Stimulated activated CD8-positive, alpha-beta memory T cell treated with anti-CD3 and anti-CD28 coated beads, Interleukin-15, amount 100 ng/mL, for 48 hours (primary cell): ENCODE data around the gene ADH7.
"Not testable (repeated sequence)": the region's sequence is repeated elsewhere in the genome, so short reads cannot be mapped to it uniquely, and the experiment has no call there.

Experiments used
- DNase-seq, 2 donors: peaks; one replicate each; pipeline ENCODE4 v3.0.0-alpha.2; 2020; ENCODE audit warnings: low read depth in 2 of 2

The ADH7 gene

GRCh38 chr4:99415762-99416161 is 19.4 kb downstream of the ADH7 start:
- DNase-seq, result not testable (repeated sequence)

- not testable (repeated sequence) for DNase-seq
Observed at GRCh38 chr4:99414902-99415301, 20.2 kb downstream of the ADH7 start.

- no peak for DNase-seq
Observed at GRCh38 chr4:99414401-99414800, 20.7 kb downstream of the ADH7 start.

GRCh38 chr4:99413140-99413539 is 22.0 kb downstream of the ADH7 start:
- no peak for DNase-seq

- no peak for DNase-seq
Observed at GRCh38 chr4:99411041-99411440, 24.1 kb downstream of the ADH7 start.

GRCh38 chr4:99410075-99410474 is 25.1 kb downstream of the ADH7 start:
- DNase-seq, result no peak

- no peak for DNase-seq
Observed at GRCh38 chr4:99408346-99408745, 26.8 kb downstream of the ADH7 start.

- peak; percentile 6 to 14 for DNase-seq
Observed at GRCh38 chr4:99405433-99406115, 29.6 kb downstream of the ADH7 start.

- DNase-seq, result peak in 1 of 2 donors; percentile 17
Observed at GRCh38 chr4:99404595-99405287, 30.4 kb downstream of the ADH7 start.

GRCh38 chr4:99403380-99404184 is 31.6 kb downstream of the ADH7 start:
- DNase-seq, result no peak

GRCh38 chr4:99402765-99403164 is 32.4 kb downstream of the ADH7 start:
- no peak for DNase-seq

- DNase-seq, result no peak
Observed at GRCh38 chr4:99400831-99401230, 34.3 kb downstream of the ADH7 start.

- no peak for DNase-seq
Observed at GRCh38 chr4:99399017-99399416, 36.1 kb downstream of the ADH7 start.

- no peak for DNase-seq
Observed at GRCh38 chr4:99395595-99396364, 39.4 kb downstream of the ADH7 start.

GRCh38 chr4:99394896-99395295 is 40.2 kb downstream of the ADH7 start:
- no peak for DNase-seq

- DNase-seq, result no peak
Observed at GRCh38 chr4:99390055-99390454, 45.1 kb downstream of the ADH7 start.

GRCh38 chr4:99389606-99390005 is 45.5 kb downstream of the ADH7 start:
- no peak for DNase-seq

GRCh38 chr4:99383833-99384392 is 51.2 kb downstream of the ADH7 start:
- DNase-seq, result no peak

GRCh38 chr4:99383399-99383798 is 51.7 kb downstream of the ADH7 start:
- no peak for DNase-seq

- no peak for DNase-seq
Observed at GRCh38 chr4:99382745-99383360, 52.3 kb downstream of the ADH7 start.

GRCh38 chr4:99381588-99382175 is 53.5 kb downstream of the ADH7 start:
- DNase-seq, result no peak
